RPMI7951 (cell line): ENCODE results near the gene MED29. TPM values are rescaled to one million over a fixed set of nuclear protein-coding genes. Genes with fewer than 3 reads are reported as not detected.

Experiments used
- DNase-seq: peaks from one replicate; pipeline ENCODE4 v3.0.0-alpha.2; 2012; ENCODE audit warnings: low read depth
- total RNA-seq: library from RNA; depleted of rRNA; stranded (reverse); fragments of >200 nt; shearing (Covaris generic); gene quantifications from 2 replicates; pipeline ENCODE4 v1.2.3, GENCODE V29; 2014

The MED29 gene
- total RNA-seq, 1 experiment from 2014 or later: 22.2 TPM

DNA sequence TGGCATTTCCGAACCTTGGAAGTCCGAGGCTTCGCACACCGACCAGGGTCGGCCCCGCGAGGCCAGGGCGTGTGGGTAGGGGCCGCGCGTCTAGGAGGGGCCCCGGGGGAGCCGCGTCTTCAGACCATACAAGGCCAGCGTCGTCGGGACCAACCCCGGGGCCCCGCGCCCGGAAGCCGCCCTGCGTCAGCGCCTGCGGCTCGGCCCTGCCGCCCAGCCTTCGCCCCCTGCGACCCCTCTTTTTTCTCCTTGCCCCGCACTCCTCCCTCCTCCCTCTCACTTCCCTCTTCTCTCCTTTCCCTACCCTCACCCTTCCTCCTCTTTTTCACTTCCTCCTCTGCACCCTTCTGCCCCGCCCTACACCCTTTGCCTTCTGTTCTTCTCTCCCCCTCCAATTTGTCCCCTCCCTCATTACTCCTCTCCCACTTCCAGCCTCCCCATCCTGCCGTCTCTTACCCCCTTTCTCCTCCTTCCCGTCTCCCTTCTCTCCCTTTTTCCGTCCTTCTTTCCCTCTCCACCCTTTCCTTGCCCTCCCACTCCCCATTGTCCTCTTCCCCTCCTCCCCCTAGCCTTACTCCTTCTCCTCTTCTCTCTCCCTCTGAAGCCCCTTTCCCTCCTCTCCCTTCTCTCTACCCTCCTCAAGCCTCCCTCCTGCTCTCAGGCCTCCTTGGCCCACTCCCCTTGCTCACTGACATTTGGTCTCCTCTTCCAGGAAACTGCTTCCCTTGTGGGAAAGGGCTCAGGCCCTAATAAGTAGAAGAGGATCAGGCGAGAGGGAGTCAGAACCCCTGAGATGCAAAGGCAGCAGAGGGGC, 19.0 kb downstream of the MED29 start:
- peak; percentile 65 for DNase-seq

DNA sequence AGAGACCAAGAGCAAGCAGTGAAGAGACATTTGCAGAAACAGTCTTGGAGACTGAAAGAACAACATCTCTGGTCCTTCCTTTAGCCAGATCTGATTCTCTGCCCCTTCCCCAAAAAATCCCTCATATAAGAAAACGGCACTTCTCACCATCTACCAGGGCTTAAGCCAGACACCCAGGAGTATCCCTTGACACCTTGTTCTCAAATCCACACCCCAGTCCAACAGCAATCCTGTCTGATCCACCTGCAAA, 19.6 kb downstream of the MED29 start:
- no peak for DNase-seq

DNA sequence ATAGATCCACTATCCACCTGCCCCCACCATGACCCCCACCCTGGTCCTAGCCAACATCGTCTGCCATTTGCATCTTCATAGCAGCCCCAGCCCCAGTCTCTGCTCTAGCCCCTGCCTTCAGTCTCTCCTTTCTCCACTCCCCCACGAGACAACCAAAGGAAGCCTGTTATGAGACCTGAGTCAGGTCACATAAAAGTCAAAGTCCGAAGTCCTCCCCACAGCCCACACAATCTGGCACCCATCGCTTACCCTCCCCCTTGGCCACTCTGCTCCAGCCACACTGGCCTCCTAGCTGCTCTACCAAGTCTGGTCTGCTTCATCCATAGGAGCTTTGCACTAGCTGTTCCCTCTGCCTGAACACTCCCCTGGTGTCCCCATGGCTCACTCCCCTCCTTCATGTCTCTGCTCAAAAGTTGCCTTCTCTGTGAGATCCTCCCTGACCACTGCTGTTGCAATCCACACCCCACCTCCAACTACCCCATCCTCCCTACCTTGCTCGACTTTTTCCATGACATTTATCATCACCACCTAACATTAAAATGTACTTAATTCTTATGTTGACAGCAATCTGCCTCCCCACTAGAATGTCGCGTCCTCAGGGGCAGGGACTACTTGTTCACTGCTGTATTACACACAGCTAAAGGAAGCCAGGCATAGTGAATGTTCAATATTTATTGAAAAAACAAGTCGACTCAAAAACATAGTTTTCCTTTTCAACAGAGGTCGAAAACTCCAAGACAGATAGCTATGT, 20.1 kb downstream of the MED29 start:
- no peak for DNase-seq

DNA sequence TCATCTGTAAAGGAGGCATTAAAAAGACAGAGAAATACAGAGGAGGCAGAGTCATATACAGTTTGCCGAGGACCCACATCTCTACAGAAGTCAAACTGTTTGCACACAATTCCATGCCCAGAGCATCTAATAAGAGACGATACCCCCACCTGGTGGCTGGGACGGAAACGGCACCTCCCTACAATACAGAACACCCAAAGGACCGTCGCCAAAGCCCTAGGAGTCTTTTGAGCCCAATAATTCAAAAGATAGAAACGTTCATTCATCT, 20.6 kb downstream of the MED29 start:
- peak; percentile 89 for DNase-seq

DNA sequence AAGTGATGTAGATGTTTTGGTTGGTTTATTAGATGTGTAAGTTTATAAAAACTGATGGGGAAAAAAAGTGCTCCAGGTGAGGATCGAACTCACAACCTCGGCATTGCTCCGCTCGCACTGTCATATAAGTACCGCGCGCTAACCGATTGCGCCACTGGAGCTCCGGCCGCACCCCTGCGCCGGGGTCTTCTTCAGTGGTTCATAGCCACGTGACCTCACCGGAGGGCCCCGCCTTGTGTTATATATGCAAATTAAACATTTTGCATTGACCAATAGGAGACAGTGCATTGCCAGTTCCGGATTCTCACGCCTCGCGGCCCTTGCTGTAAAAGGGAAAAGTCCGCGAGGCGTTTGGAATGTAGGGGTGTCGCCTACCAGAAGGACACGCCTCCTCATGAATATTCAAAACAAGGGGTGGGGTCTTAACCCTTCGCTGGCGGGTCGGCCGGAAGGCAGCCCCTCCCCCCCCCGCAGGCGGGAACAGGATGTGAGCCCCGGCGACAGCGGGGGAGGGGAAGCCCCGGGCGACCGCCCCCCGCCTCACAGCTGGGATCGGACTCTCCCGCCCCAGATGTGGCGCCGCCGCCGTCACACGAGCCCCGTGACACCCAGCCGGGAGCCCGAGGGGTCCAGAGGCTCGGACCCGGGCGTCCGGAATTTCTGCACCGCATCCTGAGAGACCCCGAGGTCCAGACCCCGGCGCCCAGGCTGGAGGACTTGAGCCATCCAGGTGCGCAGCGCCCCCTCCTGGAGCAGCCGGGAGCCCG, 21.1 kb downstream of the MED29 start, which contains the start of gene PLEKHG2:
Gene PLEKHG2 (plus strand): TSS at position 570 of the 767 bp plus-strand sequence. CDS start 1,418 bp downstream, outside the sequence.
- DNase-seq: peak; percentile 100

DNA sequence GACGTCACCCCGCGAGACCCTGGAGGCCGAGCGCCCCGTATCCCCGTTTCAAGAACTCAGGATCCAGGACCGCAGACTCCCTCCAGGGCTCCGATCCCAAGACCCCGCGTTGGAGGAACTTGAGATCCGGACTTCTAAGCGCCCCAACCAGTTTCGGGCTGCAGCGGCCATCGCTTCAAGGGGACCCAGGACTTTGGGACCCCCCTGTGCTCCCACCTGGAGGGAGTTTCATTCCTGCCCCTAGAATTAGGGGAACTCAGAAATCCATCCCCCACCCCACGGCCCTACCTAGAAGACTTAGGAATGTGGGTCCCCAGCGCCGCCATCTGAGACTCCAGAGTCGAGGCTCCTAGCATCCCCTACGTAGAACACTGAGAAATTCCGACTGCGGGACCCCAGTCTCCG, 21.7 kb downstream of the MED29 start:
- DNase-seq: no peak

DNA sequence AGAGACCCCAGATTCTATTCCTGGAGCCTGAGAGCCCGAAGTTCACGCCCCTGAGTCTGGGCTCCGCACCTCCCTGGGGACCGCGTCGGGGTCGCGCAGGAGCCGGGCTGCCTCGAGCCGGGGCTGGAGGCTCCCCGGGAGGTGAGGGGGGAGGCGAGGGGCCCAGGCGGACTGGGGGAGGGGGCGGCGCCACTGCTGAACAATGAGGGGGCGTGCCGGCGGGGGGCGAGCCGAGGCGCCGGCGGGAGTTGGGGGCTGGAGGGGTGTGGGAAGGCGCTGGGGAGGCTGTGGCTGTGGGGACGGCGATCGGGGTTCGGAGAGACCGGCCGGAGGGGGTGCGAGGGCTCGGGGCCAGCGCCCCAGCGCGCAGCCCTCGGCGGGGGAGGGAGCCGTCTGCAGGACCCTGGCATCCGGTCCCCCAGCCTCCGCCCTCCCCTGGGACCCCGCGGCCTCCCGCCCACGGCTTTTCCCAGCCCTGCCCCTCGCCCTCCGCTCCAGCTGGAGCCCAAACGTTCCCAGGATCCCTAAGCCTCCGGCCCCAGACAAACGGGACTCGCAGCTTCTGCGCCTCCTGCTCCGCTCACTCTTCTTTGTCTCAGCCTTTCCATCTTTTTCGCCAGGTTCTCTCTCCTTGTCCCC, 22.2 kb downstream of the MED29 start:
- peak; percentile 49 for DNase-seq

DNA sequence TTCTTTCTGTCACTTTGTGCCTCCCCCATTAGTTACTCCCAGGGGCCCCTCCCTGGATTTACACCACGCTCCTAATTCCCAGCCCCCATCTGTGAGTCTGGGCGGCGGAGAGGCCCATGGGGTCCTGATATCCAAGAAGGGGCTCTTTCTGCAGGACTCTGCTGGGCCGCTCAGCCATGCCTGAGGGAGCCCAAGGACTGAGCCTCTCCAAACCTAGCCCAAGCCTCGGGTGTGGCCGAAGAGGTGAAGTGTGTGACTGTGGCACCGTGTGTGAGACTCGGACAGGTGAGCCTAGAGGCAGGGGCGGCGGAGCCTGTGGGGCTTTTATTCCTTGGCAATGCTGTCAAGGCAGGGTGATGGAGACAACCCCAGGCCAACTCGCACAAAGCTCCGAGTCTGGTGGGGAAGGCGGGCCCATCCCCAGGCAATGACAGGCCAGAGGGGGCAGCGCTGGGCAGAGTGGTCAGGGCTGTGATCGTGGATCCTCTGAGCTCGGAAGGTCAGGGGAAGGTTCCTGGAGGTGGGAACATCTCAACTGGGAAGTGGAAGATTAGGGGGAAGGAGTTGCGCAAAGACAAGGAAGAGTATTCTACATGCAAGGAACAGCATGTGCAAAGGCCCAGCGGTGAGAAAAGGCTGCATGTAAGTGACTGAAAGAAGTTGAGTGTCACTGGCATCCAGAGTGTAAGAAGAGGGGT, 22.9 kb downstream of the MED29 start:
- DNase-seq: no peak

DNA sequence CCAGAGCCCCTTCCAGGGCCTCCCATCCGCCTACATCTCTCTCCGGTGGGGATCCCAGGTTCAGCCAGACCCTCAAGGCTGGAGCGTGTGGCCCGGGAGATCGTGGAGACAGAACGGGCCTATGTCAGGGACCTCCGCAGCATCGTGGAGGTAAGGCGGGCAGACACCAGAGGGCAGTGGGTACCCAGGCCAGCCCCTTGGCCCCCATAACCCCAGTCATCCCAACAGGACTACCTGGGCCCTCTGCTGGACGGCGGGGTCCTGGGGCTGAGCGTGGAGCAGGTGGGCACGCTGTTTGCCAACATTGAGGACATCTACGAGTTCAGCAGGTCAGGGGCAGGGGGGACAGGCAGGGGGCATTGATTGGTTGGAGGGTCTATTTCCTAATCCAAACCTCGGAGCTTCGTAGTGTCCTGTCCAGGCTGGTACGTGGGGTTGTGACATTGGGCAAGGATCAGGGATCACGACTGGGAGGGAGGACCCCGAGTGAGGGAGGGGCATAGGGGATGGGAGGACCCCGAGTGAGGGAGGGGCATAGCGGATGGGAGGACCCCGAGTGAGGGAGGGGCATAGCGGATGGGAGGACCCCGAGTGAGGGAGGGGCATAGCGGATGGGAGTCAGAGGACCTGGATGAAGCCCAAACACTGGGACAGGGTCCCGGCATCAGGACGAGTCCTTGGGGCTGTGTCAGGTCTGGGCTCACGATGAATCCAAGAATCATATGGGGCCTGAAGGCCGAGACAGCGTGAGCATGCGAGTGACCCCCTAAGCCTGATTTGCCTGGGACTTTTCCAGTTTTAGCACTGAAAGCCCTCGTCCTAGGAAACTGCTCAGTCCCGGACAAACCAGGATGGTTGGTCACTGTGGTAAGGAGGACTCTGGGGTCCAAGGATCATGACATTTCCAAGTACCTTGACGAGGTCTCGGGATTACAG, 24.2 kb downstream of the MED29 start:
- DNase-seq: no peak

DNA sequence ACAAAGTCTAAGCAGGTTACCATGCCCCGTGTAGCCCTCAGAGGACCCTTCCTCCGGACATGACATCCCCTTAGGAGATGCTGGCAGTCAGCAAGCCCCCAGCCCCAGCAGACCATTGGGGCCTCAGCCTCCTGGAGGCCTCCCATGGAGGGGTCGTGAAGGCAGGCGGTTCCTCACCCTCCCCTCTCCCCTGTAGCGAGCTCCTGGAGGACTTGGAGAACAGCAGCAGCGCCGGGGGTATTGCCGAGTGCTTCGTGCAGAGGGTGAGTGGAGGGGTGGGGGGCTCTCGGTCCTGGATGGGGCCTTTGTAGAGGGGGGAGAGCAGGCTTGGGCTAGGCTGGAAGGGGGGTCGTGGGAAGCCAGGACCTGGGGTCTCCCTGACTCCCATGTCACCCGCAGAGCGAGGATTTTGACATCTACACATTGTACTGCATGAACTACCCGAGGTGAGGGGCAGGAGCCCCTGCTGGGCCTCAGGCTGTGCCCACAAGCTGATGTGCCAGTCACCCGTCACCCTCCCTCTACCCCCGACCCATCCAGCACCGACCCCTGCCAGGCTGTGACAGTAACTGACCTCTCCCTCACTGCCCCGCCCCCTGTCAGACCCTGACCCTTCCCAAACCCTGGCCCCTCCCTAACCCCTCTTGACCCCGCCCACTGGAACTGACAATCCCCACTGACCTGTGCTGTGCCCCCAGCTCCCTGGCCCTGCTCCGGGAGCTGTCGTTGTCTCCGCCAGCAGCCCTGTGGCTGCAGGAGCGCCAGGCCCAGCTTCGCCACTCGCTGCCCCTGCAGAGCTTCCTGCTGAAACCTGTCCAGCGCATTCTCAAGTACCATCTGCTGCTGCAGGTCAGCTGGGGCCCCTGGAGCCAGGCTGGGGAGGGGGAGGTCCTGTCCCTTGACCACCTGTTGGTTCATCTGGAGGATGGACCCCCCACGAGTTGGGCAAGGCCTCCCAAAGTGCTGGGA, 25.3 kb downstream of the MED29 start:
- no peak for DNase-seq

DNA sequence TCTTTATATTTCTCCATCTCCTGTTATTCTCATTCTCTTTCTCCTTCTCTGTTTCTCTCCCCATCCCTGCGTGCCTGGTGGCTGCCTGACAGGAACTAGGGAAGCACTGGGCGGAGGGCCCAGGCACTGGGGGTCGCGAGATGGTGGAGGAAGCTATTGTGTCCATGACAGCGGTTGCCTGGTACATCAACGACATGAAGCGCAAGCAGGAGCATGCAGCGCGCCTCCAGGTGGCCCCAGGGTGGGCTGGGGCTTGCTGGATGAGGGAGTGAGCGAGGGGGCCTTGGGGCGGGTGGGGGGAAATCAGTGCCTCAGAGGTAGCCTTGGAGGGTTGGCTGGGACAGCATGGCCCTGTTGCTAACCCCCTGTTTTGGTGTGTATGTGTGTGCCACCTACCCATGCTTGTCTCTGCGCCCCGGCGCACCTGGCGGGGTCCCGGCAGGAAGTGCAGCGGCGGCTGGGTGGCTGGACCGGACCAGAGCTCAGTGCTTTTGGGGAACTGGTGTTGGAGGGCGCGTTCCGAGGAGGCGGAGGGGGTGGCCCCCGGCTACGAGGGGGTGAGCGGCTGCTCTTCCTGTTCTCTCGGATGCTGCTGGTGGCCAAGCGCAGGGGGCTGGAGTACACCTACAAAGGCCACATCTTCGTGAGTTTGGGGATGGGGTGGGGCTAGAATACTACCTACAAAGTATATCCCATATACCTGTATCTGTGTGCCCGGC, 26.4 kb downstream of the MED29 start:
- no peak for DNase-seq

DNA sequence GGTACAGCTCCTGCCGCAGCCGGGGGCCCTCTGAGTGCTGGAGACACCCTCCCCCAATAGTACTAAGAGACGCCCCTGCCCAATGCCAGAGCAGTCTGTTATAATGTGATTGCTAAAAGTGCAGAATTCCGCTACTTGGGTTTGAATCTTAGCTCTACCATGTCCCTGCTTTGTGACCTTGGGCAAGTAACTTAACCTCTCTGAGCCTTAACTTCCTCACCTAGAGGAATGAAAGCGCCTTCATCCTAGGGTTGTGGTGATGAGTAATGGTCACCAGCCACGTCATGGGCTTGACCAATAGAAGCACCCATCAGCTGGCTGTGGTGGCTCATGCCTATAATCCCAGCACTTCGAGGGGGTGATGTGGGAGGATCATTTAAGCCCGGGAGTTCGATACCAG, 27.8 kb downstream of the MED29 start:
- DNase-seq: no peak

DNA sequence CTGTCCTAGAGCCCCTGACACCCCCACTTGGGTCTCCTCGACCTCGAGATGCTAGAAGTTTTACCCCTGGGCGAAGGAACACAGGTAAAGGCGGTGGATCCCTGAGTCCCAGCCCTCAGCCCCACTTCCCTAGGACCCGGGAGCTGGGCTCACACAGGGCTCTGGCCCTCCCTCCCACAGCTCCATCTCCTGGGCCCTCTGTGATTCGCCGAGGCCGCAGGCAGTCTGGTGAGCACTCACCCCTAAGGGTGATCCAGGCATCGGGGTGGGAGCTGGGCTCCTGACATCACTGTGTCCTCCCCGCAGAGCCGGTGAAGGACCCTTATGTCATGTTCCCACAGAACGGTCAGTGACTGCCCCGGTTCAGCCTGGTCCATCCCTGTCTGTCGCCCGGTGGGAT, 29.6 kb downstream of the MED29 start:
- no peak for DNase-seq

DNA sequence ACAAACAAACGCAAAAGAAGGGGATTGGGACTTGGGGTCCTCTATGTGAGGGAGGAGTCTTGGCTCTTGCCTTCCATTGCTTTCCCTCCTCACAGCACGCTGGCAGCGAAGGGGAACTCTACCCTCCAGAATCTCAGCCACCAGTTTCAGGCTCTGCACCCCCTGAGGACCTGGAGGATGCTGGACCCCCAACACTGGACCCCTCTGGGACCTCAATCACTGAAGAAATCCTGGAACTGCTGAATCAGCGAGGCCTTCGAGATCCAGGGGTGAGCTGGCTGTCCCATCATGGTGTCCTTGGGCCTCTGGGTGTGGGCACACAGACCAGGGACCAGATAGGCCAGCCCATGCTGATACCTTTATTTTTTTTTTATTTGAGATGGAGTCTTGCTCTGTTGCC, 30.8 kb downstream of the MED29 start:
- no peak for DNase-seq

DNA sequence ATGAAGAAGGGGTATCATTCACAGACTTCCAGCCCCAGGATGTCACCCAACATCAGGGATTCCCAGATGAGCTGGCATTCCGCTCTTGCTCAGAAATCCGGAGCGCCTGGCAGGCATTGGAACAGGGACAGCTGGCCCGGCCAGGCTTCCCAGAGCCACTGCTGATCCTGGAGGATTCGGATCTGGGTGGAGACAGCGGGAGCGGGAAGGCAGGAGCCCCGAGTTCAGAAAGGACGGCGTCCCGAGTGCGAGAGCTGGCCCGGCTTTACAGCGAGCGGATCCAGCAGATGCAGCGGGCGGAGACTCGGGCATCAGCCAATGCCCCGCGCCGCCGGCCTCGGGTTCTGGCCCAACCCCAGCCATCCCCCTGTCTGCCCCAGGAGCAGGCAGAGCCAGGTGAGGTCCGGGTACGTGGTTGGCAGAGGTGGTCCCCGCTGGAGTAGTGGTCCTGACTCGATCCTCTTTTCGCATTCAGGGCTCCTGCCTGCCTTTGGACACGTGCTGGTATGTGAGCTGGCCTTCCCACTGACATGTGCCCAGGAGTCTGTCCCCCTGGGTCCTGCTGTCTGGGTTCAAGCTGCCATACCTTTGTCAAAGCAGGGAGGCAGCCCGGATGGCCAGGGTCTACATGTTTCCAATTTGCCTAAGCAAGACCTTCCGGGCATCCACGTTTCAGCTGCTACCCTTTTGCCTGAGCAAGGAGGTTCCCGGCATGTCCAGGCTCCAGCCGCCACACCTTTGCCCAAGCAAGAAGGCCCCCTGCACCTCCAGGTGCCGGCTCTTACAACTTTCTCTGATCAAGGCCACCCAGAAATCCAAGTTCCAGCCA, 32.3 kb downstream of the MED29 start:
- no peak for DNase-seq

DNA sequence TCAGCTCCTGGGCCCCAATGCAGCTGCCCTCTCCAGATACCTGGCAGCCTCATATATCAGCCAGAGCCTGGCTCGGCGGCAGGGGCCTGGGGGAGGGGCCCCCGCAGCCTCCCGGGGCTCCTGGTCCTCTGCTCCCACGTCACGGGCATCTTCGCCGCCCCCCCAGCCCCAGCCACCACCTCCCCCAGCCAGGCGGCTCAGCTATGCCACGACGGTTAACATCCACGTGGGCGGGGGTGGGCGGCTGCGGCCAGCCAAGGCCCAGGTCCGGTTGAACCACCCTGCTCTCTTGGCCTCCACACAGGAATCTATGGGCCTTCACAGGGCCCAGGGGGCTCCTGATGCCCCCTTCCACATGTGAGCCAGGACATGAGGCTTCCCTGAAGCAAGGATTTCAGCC, 33.8 kb downstream of the MED29 start:
- no peak for DNase-seq

DNA sequence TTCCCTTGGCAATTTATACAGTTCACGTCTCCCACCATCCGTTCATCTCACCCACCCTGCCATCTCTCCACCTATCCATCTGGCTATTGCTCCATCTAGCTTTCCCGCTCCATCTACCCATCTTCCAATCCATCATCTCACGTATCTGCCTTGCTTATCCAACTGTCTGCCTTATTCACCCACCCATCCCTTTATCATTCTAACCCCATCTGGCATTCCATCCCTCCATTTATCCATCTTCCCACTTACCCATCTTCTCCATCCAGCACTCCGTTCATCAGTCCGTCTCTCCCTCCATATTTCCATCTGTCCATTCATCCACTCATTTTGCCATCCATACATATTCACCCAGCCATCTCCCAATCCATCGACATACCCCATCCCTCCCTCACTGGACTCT, 34.6 kb downstream of the MED29 start:
- no peak for DNase-seq

DNA sequence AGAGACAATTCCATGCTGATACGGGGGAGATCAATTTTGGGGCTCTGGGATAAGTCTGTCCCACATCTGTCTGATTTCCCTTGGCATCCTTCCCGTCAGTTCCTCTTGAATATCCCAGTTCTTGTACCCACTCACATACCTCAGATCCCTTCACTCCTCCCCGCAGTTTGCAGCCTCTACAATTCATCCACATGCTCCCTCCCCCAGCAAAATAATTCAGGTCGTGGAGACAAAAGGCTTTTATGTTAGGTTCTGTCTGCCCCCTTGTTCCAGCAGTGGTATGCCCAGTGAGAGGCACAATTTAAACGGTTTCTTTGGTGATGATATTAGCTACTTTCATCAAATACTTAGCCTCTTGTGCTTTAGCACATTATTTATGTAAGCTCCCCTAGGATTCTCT, 35.0 kb downstream of the MED29 start:
- no peak for DNase-seq
